SK-N-MC (cell line): ENCODE measurements around the gene CHST15.

Source experiments
- EZH2 ChIP-seq: fragments of 200-600 bp; sonication (generic); IDR thresholded peaks from one replicate; pipeline ENCODE4 v1.6.1; 2017; ENCODE audit warnings: antibody characterized with exemption
- FOXP2 ChIP-seq: optimal IDR thresholded peaks from 2 replicates; pipeline ENCODE3; 2011; ENCODE audit warnings: mild to moderate bottlenecking, moderate library complexity; ENCODE audit not compliant: insufficient read depth; ENCODE audit errors: extremely low read length, control extremely low read depth
- POLR2AphosphoS5 ChIP-seq: IDR thresholded peaks from 2 replicates; pipeline ENCODE4 v1.6.1; 2012; ENCODE audit warnings: mild to moderate bottlenecking, low read depth, low read length, borderline replicate concordance

- TF ChIP-seq EZH2 (no peak), FOXP2 (no peak), POLR2AphosphoS5 (no peak)
Measured at GRCh38 chr10:124092860-124093773, at the start of gene CHST15.
